ENCODE measurements around the gene WWC1. TPM values are rescaled to one million over a fixed set of nuclear protein-coding genes. Genes with fewer than 3 reads are reported as not detected.

The WWC1 gene
- total RNA-seq, 1 donor from 2014 or later = 87.2 TPM

- H3K4me3 ChIP-seq (ENCODE audit: low read depth, low read length) = no peak overlapping the region
- TF ChIP-seq CTCF (conservative IDR thresholded peaks at IDR 0.05; ENCODE audit: low read depth, low read length) = no peak
- DNase-seq (ENCODE audit: low read depth) = no peak
These were observed 87.3 kb downstream of the WWC1 start for GRCh38 chr5:168378741-168379140.

- H3K4me3 ChIP-seq (ENCODE audit: low read depth, low read length) = no peak overlapping the region
- no peak for TF ChIP-seq CTCF (conservative IDR thresholded peaks at IDR 0.05; ENCODE audit: low read depth, low read length)
- DNase-seq (ENCODE audit: low read depth) = no peak
These were observed 91.0 kb downstream of the WWC1 start for GRCh38 chr5:168382421-168382820.

GRCh38 chr5:168390491-168390890, 99.0 kb downstream of the WWC1 start:
- H3K4me3 ChIP-seq (ENCODE audit: low read depth, low read length) = no peak overlapping the region
- TF ChIP-seq CTCF (conservative IDR thresholded peaks at IDR 0.05; ENCODE audit: low read depth, low read length) = no peak
- no peak for DNase-seq (ENCODE audit: low read depth)

GRCh38 chr5:168393773-168394172, 102.3 kb downstream of the WWC1 start:
- no peak for TF ChIP-seq CTCF (conservative IDR thresholded peaks at IDR 0.05; ENCODE audit: low read depth, low read length)
- DNase-seq (ENCODE audit: low read depth) = no peak
- H3K4me3 ChIP-seq (ENCODE audit: low read depth, low read length) = no peak overlapping the region

- no peak overlapping the region for H3K4me3 ChIP-seq (ENCODE audit: low read depth, low read length)
- no peak for TF ChIP-seq CTCF (conservative IDR thresholded peaks at IDR 0.05; ENCODE audit: low read depth, low read length)
- DNase-seq (ENCODE audit: low read depth) = no peak
These were observed 109.2 kb downstream of the WWC1 start for GRCh38 chr5:168400429-168401220.

GRCh38 chr5:168401226-168401625, 109.8 kb downstream of the WWC1 start:
- no peak for DNase-seq (ENCODE audit: low read depth)
- no peak overlapping the region for H3K4me3 ChIP-seq (ENCODE audit: low read depth, low read length)
- TF ChIP-seq CTCF (conservative IDR thresholded peaks at IDR 0.05; ENCODE audit: low read depth, low read length) = no peak

GRCh38 chr5:168401880-168402279, 110.4 kb downstream of the WWC1 start:
- H3K4me3 ChIP-seq (ENCODE audit: low read depth, low read length) = no peak overlapping the region
- TF ChIP-seq CTCF (conservative IDR thresholded peaks at IDR 0.05; ENCODE audit: low read depth, low read length) = no peak
- no peak for DNase-seq (ENCODE audit: low read depth)
